ENCODE results near the gene CRY2.

GRCh38 chr11:45889555-45889954, 42.3 kb downstream of the CRY2 start:
- TF ChIP-seq CTCF (IDR thresholded peaks at IDR 0.05) = no peak
- no peak for TF ChIP-seq POLR2A (IDR thresholded peaks at IDR 0.05)
